Measurements from ENCODE around the gene NHS.

NHS gene

GRCh38 chrX:17438221-17438620, 63.2 kb downstream of the NHS start:
- TF ChIP-seq POLR2AphosphoS5 (IDR thresholded peaks at IDR 0.05; ENCODE audit: low read depth, low read length) (no peak), TAF1 (IDR thresholded peaks at IDR 0.05; ENCODE audit: borderline replicate concordance, insufficient read depth, low read length) (no peak), FOXP2 (optimal IDR thresholded peaks at IDR 0.05; ENCODE audit: borderline replicate concordance, extremely low read depth, extremely low read length, insufficient read depth) (no peak), SIN3A (IDR thresholded peaks at IDR 0.05; ENCODE audit: borderline replicate concordance, insufficient read depth, low read length) (no peak), REST (IDR thresholded peaks at IDR 0.05; ENCODE audit: insufficient read depth in 1 of 2, low read depth in 2 of 2, low read length in 2 of 2) (no peak)

- TF ChIP-seq POLR2AphosphoS5 (IDR thresholded peaks at IDR 0.05; ENCODE audit: low read depth, low read length) (no peak), FOXP2 (optimal IDR thresholded peaks at IDR 0.05; ENCODE audit: borderline replicate concordance, extremely low read depth, extremely low read length, insufficient read depth) (no peak), SIN3A (IDR thresholded peaks at IDR 0.05; ENCODE audit: borderline replicate concordance, insufficient read depth, low read length) (no peak), REST (IDR thresholded peaks at IDR 0.05; ENCODE audit: insufficient read depth in 1 of 2, low read depth in 2 of 2, low read length in 2 of 2) (no peak), TAF1 (IDR thresholded peaks at IDR 0.05; ENCODE audit: borderline replicate concordance, insufficient read depth, low read length) (no peak)
Measured at GRCh38 chrX:17440258-17440657, 65.3 kb downstream of the NHS start.

- TF ChIP-seq POLR2AphosphoS5 (IDR thresholded peaks at IDR 0.05; ENCODE audit: low read depth, low read length) (no peak), REST (IDR thresholded peaks at IDR 0.05; ENCODE audit: insufficient read depth in 1 of 2, low read depth in 2 of 2, low read length in 2 of 2) (no peak), SIN3A (IDR thresholded peaks at IDR 0.05; ENCODE audit: borderline replicate concordance, insufficient read depth, low read length) (no peak), TAF1 (IDR thresholded peaks at IDR 0.05; ENCODE audit: borderline replicate concordance, insufficient read depth, low read length) (no peak), FOXP2 (optimal IDR thresholded peaks at IDR 0.05; ENCODE audit: borderline replicate concordance, extremely low read depth, extremely low read length, insufficient read depth) (no peak)
Measured at GRCh38 chrX:17440836-17441235, 65.8 kb downstream of the NHS start.

GRCh38 chrX:17441965-17442364, 67.0 kb downstream of the NHS start:
- TF ChIP-seq POLR2AphosphoS5 (IDR thresholded peaks at IDR 0.05; ENCODE audit: low read depth, low read length), result no peak
- no peak for TF ChIP-seq SIN3A (IDR thresholded peaks at IDR 0.05; ENCODE audit: borderline replicate concordance, insufficient read depth, low read length)
- TF ChIP-seq REST (IDR thresholded peaks at IDR 0.05; ENCODE audit: insufficient read depth in 1 of 2, low read depth in 2 of 2, low read length in 2 of 2), result no peak
- TF ChIP-seq FOXP2 (optimal IDR thresholded peaks at IDR 0.05; ENCODE audit: borderline replicate concordance, extremely low read depth, extremely low read length, insufficient read depth), result no peak
- no peak for TF ChIP-seq TAF1 (IDR thresholded peaks at IDR 0.05; ENCODE audit: borderline replicate concordance, insufficient read depth, low read length)

- no peak for TF ChIP-seq REST (IDR thresholded peaks at IDR 0.05; ENCODE audit: insufficient read depth in 1 of 2, low read depth in 2 of 2, low read length in 2 of 2)
- TF ChIP-seq SIN3A (IDR thresholded peaks at IDR 0.05; ENCODE audit: borderline replicate concordance, insufficient read depth, low read length), result no peak
- TF ChIP-seq TAF1 (IDR thresholded peaks at IDR 0.05; ENCODE audit: borderline replicate concordance, insufficient read depth, low read length), result no peak
- no peak for TF ChIP-seq FOXP2 (optimal IDR thresholded peaks at IDR 0.05; ENCODE audit: borderline replicate concordance, extremely low read depth, extremely low read length, insufficient read depth)
- no peak for TF ChIP-seq POLR2AphosphoS5 (IDR thresholded peaks at IDR 0.05; ENCODE audit: low read depth, low read length)
Measured at GRCh38 chrX:17442898-17443297, 67.9 kb downstream of the NHS start.

All from PFSK-1 (cell line).